Skin epidermis (tissue), 12 donors: ENCODE measurements around the gene NEK11.

Experiments
- H3K27ac ChIP-seq, 21 experiments: fragments of 200-600 bp; sonication (generic) in 11 of 21; one replicate each; pipeline ENCODE4 v1.5.0; 2020; ENCODE audit warnings: mild to moderate bottlenecking in 3 of 21, inconsistent platforms in 2 of 21, moderate library complexity in 2 of 21
- H3K4me3 ChIP-seq, 7 experiments: fragments of 200-600 bp; sonication (generic) in 2 of 7; one replicate each; pipeline ENCODE4 v1.5.0; 2020; ENCODE audit warnings: inconsistent platforms in 2 of 7, mild to moderate bottlenecking in 2 of 7, moderate library complexity in 1 of 7

Gene NEK11

DNA sequence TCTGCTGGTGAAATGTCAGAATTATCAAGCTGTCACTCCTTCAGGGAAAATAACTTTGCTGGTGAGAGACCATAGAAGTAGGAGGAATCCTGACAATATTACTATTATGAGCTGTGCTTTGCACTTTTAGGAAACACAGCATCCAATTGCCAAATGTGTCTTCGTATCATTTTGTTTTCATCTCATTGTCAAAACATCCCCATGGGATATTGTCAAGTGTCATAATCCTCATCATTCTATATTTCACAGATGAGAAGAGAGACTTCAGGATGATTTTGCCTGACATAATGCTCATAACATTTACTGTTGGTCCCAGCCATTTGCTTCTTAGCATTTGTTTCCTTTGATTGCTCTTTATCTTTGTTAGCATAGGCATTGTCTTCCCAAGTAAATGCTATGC lies 234.4 kb downstream of the NEK11 start:
- H3K27ac ChIP-seq, result no peak overlapping the region

DNA sequence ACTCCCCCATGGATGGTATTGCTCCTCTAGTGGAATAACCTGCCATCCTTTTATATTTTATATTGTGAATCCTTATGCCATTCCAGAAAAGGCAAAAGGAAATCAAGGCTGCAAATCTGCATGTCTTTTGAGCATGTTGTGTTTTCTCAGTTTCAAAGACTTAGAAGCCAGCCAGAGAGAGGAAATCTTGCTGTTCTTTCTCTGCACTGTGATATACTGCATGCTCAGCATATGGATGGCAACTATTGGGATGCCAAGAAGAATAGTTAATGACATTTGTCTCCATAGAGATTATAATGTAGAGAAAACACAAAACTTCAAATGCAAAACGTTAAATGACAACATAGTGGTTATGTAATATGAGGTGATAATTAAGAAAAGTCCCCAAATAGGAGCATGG lies 248.9 kb downstream of the NEK11 start:
- no peak overlapping the region for H3K27ac ChIP-seq
- H3K4me3 ChIP-seq, result no peak overlapping the region

More for the DNA sequence above, 234.4 kb downstream of the NEK11 start:
- no peak overlapping the region for H3K4me3 ChIP-seq

DNA sequence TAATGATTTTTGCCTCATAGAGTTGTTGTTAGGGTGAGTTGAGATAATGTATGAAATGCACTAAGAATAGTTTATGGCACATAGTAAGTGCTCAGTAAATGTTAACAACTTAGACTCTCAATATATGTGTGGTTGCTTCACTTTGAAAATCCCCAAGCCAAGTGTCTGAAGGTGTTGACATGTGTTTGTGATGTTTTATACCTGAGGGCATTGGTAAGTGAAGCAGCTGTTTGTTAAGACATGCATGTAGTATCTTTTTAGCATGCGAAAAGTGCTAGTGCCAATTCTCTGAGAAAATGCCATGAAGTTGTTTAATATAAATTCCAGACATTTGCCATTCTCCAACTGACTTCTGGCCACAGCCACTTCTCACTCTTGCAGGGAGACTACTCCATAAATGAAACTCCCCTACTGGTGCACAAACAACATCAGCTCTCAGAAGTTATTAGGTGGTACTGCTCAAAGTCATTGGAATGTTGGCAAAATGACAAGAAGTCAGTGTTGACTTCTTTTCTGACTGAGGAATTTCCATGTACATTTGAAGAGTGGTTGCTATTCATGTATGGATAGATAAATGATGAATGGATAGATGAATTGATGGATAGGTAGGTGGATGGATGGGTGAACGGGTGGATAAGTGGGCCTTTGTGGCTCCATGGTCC lies 251.3 kb downstream of the NEK11 start:
- Histone ChIP-seq H3K27ac (no peak overlapping the region), H3K4me3 (no peak overlapping the region)

- Histone ChIP-seq H3K4me3 (no peak overlapping the region), H3K27ac (no peak overlapping the region)
Observed at GRCh38 chr3:131279577-131279976, 252.9 kb downstream of the NEK11 start.

- Histone ChIP-seq H3K4me3 (no peak overlapping the region), H3K27ac (no peak overlapping the region)
Observed at GRCh38 chr3:131282379-131282778, 255.7 kb downstream of the NEK11 start.

DNA sequence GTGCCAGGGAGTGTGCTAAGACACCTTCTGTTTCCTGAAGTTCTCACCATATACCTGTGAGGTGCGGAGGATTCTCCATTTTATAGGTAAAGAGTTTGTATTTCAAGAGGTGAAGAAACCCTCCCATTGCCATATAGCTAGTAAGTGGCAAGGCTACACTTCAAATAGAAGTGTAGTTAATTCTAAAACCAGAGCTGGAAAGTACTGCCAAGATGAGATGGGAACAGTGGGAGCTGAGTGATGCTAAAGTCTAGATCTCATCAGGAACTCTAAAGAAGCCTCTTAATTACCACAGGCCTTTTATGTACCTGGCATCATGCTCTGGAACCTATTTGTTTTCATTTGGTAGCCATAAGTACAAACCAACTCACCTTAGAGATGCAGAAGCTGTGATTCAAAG lies 256.3 kb downstream of the NEK11 start:
- Histone ChIP-seq H3K4me3 (no peak overlapping the region), H3K27ac (no peak overlapping the region)

DNA sequence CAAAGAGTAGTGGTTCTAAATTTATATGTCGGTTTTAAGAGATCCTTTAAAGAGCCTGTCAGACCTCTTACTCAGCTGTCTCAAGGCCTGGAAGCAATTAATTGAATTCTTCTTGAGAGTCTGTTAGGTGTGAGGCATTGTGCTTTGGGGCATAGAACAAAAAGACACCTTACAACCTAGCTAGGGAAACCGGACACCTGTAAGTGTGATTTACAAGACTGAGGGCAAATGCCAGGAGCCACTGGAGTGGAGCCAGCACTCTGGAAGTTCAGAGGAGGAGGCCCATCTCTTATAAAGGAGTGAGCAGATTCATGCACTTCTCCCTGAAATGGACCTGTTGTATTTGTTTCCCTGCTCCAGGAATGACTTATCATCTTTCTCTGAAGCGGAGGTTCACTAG lies 257.2 kb downstream of the NEK11 start:
- Histone ChIP-seq H3K4me3 (no peak overlapping the region), H3K27ac (no peak overlapping the region)

DNA sequence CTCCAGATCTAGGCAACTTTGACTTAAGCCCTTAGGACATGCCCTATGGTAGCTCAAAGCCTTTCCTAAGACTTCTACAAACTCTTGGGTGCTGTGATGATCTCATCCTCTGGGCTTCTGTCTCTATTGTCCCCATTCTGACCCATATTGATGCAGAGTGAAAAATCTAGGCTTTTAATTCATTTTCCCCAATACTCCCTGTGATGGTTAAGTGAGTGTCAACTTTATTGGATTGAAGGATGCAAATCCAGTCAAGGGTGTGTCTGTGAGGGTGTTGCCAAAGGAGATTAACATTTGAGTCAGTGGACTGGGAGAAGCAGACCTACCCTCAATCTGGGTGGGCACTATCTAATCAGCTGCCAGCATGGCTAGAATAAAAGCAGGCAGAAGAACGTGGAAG lies 257.6 kb downstream of the NEK11 start:
- H3K4me3 ChIP-seq, result no peak overlapping the region
- no peak overlapping the region for H3K27ac ChIP-seq

GRCh38 chr3:131285456-131285855 lies 258.8 kb downstream of the NEK11 start:
- H3K4me3 ChIP-seq, result no peak overlapping the region
- H3K27ac ChIP-seq, result no peak overlapping the region

DNA sequence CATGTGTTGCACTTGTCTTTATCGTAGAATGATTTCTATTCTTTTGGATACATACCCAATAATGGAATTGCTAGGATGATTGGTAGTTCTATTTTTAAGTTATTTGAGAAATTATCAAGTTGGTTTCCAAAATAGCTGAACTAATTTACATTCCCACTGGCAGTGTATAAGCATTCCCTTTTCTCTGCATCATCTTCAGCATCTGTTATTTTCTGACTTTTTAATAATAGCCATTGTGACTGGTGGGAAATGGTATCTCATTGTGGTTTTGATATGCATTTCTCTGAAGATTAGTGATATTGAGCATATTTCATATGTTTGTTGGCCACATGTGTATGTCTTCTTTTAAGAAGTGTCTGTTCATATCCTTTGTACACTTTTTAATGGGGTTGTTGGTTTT lies 273.2 kb downstream of the NEK11 start:
- no peak overlapping the region for H3K4me3 ChIP-seq
- H3K27ac ChIP-seq, result no peak overlapping the region

DNA sequence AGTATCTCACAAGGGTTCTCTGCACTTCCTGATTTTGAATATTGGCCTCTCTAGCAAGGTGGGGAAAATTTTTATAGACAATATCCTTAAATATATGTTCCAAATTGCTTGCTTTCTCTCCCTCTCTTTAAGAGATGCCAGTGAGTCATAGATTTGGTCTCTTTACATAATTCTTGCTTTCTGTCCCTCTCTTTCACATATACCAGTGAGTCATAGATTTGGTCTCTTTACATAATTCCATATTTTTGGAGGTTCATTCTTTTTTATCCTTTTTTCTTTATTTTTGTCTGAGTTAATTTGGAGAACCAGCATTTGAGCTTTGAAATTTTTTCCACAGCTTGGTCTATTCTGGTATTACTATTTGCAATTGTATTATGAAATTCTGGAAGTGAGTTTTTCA lies 277.2 kb downstream of the NEK11 start:
- H3K4me3 ChIP-seq, result no peak overlapping the region
- H3K27ac ChIP-seq, result no peak overlapping the region

DNA sequence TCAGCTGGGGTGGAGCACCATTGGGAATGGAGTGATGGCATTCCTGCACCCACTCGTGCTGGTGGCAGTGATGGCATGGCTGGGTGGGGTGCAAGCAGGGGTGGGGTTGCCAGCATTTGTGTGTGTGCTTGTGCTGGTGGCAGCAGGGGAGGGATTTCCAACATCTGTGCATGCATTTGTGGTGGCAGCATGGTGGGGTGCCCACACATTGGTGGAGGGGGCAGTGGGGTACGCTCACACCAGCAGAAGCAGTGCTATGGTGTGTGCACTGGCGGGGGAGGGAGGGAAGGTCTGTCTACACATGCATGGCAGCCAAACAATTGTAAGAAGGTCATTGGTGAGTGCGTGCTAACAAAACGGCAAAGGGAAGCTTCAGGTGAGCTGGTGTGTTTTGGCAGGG lies 278.2 kb downstream of the NEK11 start:
- Histone ChIP-seq H3K4me3 (no peak overlapping the region), H3K27ac (no peak overlapping the region)

- H3K27ac ChIP-seq, result no peak overlapping the region
- no peak overlapping the region for H3K4me3 ChIP-seq
Observed at GRCh38 chr3:131306242-131306641, 279.6 kb downstream of the NEK11 start.

GRCh38 chr3:131314318-131314717 lies 287.6 kb downstream of the NEK11 start:
- H3K4me3 ChIP-seq, result no peak overlapping the region
- H3K27ac ChIP-seq, result no peak overlapping the region

DNA sequence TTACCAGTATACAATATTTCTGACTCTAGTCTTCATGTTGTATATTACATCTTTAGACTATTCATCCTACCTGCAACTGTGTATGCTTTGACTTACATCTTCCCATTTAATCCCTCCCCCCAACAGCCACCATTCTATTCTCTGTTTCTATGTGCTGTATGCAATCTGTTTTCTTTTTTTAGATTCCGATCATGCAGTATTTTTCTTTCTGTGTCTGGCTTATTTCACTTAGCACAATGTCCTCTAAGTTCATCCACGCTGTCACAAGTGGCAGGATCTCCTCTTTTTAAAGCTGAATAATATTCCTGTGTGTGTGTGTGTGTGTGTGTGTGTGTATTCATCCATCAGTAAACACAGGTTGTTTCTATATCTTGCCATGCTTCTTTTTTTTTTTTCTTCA lies 288.5 kb downstream of the NEK11 start:
- H3K27ac ChIP-seq, result no peak overlapping the region
- H3K4me3 ChIP-seq, result no peak overlapping the region

DNA sequence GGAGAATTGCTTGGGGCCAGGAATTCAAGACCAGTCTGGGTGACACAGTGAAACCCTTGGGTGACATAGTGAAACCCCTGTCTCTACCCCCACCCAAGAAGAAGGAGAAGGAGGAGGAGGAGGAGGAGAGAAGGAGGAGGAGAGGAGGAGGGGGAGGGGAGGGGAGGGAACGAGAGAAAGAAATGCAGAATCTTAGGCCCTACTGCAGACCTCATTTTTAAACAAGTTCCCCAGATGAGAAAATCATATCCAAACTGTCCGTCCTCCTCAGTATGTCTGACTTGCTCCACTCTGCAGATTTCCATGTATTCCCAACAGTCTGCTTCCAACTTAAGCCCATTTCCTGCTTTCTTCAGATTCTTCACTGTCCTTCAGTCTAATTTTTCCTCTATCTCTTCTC lies 291.0 kb downstream of the NEK11 start:
- no peak overlapping the region for H3K27ac ChIP-seq
- no peak overlapping the region for H3K4me3 ChIP-seq

DNA sequence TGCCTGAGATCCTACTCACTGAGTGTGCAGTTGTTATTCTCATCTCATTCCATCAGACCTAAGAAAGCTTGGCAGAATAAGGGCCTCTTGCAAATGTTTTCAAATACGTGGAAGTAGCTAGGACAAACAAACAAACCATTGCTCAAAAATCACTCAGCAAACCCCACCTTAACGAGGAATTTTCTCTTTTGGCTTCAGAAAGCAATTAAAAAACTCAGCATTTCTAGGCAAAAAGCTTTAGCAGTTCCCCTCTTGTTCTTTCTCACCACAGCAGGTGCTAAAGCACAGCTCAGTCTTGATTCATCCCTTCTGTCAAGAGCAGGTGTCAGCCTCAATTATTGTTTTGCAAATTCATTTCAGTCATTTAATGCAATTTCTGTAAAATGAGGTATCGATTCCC lies 296.3 kb downstream of the NEK11 start:
- Histone ChIP-seq H3K27ac (no peak overlapping the region), H3K4me3 (no peak overlapping the region)

- Histone ChIP-seq H3K4me3 (no peak overlapping the region), H3K27ac (no peak overlapping the region)
Observed at GRCh38 chr3:131323792-131324191, 297.1 kb downstream of the NEK11 start.

GRCh38 chr3:131324923-131325322 lies 298.2 kb downstream of the NEK11 start:
- Histone ChIP-seq H3K4me3 (no peak overlapping the region), H3K27ac (no peak overlapping the region)

DNA sequence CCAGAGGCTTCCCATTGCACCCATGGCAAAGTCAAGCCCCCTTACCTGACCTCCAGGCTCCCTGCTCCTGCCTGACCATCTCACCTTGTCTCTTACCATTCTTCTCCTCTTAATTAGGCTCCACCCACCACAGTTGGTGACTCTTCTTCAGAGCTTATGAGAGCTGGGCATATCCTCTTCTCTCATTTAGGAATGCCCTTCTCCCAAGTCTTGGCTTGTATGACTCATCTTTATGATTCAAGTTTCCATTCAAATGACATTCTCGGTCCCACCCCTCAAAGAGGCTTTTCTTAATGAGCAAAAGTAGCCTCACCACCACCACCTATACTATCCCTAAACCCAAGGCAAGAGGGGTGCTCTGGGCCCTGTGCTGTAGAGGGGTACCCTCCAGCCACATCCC lies 299.6 kb downstream of the NEK11 start:
- no peak overlapping the region for H3K27ac ChIP-seq
- no peak overlapping the region for H3K4me3 ChIP-seq

- Histone ChIP-seq H3K4me3 (no peak overlapping the region), H3K27ac (no peak overlapping the region)
Observed at GRCh38 chr3:131328721-131329120, 302.0 kb downstream of the NEK11 start.

DNA sequence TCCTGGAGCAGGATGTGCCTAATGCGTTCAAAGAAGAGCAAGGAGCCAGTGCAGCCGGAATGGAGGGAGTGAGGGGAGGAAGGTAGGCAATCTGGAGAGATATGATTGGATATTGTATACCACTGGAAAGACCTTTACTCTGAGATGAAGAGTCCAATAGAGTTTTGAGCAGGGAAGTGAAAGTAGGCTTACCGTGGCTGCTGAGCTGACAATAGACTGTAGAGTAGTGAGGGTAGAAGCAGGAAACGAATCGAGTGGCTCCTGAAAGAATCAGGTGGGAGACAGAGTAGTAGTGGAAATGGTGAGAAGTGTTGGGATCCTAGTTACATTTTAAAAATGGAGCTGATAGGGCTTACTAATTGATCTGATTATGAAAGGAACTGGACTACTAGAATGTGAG lies 303.1 kb downstream of the NEK11 start:
- Histone ChIP-seq H3K4me3 (no peak overlapping the region), H3K27ac (no peak overlapping the region)
